HG02571 (cell line): Measurements from ENCODE around the gene TMEM132A.

ENCODE experiments used
- ATAC-seq: cut with Tn5 transposase; IDR thresholded peaks from one replicate; pipeline ENCODE4 v1.9.1; 2021; ENCODE audit warnings: mild to moderate bottlenecking, moderate library complexity; ENCODE audit not compliant: unreplicated experiment

The TMEM132A gene, protein sequence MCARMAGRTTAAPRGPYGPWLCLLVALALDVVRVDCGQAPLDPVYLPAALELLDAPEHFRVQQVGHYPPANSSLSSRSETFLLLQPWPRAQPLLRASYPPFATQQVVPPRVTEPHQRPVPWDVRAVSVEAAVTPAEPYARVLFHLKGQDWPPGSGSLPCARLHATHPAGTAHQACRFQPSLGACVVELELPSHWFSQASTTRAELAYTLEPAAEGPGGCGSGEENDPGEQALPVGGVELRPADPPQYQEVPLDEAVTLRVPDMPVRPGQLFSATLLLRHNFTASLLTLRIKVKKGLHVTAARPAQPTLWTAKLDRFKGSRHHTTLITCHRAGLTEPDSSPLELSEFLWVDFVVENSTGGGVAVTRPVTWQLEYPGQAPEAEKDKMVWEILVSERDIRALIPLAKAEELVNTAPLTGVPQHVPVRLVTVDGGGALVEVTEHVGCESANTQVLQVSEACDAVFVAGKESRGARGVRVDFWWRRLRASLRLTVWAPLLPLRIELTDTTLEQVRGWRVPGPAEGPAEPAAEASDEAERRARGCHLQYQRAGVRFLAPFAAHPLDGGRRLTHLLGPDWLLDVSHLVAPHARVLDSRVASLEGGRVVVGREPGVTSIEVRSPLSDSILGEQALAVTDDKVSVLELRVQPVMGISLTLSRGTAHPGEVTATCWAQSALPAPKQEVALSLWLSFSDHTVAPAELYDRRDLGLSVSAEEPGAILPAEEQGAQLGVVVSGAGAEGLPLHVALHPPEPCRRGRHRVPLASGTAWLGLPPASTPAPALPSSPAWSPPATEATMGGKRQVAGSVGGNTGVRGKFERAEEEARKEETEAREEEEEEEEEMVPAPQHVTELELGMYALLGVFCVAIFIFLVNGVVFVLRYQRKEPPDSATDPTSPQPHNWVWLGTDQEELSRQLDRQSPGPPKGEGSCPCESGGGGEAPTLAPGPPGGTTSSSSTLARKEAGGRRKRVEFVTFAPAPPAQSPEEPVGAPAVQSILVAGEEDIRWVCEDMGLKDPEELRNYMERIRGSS

DNA sequence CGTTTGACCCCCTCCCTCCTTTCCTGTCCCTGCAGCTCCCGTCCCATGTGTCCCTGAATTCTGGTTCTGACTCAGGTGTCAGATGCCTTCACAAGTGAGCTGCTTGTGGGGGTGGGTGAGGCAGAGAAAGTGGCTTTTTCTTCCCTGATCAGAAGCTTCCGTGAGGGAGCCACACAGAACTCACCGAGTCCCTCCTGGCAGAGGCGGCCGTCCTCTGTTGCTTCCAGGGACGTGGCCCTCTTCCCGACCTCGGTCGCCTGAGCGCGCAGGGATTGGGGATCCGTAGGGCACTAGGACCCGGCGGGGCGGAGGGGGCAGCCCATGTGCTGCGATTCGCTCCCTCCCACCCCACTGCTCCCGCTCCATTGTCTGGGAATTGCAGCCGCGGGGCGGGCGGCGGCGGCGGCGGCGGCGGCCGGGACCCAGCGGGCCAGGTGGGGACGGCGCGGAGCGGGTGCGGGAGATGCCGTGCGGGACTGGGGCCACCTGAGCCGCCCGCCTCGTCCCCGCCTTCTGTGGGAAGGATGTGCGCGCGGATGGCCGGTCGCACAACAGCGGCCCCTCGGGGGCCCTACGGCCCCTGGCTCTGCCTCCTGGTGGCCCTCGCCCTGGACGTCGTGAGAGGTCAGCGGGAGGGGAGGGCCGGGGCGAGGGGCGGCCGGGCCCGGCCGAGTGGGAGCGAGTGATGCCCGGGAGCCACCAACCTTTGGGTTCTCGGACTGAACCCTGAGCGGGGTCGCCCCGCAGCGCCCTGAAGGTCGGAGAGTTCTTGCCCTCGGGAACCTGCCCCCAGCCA, at the start of gene TMEM132A:
TSS of gene TMEM132A (plus strand) at position 351 of the 796 bp plus-strand sequence. CDS start at position 525, 174 bp downstream.
- ATAC-seq: no peak

DNA sequence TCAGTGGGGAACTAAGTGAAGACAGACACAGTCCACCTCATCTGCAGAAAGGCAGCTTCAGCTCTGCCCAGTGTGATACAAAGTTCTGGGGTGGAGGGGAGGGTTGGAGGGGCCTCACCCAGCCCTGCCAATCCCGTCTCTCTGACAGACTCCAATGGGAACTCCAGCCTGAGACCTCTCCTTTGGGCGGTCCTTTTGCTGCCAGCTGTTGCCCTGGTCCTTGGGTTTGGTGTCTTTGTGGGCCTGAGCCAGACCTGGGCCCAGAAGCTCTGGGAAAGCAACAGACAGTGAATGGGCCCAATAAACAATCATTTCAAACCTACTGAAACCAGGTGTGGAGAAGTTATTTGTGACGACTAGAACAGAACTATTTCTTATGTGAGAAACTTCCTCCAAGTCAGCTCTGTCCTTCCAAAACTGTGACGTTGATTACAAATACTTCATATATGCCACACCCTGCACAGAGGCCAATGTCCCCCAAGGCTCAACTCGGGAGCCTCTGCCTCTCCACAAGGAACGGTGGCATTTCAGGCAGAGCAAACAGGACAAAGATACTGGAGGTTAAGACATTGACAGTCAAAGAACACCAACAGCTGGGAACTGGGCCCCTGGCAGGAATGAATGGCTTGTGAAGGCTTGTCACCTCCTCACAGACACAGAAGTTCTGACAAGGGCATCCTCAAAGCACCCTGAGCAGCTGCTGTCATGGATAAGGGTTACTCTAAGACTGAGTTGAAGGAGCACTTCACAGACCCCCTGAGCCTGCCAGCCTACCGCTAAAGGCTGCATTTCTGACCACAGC, 48.7 kb upstream of the TMEM132A start:
- ATAC-seq: no peak

DNA sequence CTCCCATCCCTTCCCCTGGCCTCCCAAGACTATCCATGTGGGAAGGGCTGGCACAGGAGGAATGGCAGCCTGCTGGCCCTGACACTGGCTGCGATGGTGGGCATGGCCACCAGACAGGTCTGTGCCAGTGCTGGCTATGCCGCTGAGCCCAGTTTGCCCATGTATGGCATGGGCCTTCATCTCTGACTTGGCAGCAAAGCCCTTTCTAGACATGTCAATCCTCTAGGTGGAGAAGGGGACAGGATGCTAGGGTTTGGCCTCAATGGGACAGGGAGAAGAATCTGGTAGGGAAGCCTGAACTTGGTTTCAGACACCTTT, 48.1 kb upstream of the TMEM132A start:
- no peak for ATAC-seq

DNA sequence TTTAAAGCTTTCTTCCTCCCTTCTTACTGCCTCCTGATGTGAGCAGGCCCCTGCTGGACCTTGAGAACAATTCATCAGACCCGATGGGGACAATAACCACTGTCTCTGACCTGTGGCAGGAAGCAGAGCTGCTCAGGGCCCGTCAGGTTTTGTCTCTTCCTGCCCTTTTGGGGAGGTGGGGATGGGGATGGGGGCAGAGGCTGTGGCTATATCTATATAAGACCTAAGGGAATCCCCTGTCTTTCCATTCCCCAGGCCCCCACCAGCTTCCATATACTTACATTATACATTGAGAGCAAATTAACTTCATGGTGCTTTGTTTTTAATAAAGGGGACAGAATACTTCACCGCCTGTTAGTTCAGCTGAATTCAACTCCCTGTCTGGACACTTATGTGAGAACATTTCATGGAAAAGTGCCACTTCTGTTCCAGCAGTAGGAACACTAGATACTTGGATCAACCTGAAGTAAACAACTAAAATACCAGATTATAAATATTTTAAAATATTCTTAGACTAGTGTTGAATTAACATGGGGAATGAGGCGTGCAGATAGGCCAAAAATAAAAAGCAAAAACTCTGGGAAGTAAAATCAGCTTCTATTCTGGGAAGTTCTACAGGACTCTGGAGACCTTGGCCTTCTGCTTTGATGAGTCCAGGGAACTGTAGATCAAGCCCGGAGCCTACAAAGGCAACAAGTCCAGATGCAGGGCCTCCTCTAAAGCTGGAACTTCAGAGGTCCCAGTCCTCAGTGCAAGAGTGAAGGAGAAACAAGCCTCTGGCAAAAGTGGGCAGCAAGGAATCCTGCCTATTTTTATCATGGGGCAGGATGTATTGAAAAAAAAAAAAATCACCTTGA, 45.8 kb upstream of the TMEM132A start:
- ATAC-seq: no peak

DNA sequence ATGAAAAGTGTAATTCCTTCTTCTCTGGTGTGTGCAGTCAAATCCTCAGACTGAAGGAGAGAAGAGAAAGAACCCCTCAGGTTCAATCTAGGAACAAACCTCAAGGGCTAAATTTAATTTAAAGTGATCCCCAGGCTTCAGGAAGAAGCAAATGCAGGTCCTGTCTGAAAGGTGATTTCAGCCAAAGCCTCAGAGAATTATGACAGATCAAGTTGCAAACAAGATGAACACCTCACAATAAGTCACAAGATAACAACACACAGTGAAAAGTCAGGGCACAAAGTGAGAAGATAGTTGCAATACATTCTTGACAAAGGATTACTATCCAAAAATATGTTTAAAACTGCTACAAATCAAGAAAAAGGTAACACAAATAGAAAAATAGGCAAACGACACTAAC, 45.2 kb upstream of the TMEM132A start:
- no peak for ATAC-seq

DNA sequence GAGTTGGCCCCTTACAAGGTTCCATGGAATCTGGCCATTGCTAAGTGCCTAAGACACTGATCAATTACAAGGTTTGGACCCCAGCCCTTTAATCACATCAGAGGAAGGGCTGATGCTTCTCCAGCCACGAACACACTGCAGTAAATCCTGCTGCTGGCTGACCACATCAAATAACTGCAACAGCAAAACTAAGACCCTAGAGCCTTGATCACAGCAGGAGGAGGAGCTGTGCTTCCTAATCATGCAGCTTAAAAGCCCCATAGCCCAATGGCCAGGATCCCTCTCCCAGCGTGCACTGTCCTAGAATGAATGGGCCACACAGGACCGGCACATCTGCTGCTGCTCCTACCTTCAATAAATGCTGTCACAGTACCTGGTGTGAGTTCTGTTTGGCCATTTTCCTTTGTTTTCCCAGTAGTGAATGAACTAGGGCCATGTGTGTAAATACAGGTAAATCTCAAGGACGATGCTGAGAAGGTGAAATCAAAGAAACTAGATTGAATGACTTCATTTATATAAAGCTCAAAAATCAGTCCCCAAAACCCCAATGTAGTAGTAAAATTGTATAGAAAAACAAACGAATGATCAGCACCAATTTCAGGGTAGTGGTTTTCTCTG, 44.2 kb upstream of the TMEM132A start:
- ATAC-seq: no peak

DNA sequence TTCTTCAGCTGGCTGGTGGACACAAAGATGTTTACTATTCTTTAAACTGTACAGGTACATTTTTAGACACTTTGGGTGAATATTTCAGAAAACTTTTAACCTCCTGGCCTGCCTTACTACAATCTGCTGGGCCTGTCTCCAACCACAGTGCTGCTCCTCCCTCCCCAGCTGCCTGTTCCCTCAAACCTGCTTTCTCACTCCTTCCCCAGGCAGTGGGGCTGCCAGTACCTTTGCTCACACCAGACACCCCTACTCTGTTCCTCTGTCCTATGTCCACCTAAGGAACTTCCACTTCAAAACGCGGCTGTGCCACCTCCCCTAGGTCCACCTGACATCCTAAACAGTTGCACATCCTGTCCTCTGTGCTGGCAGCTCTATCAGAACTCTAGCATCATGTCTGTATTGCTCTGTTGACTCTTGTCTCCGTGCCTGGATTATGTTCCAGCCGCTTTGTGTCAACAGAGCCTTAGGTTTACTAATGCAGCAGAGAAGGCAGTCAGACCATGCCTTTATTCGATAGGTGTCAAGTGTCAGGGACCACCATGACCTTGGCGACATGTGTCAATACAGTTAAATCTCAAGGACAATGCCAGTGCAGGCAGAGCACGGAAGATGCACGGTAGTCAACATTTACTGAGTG, 43.5 kb upstream of the TMEM132A start:
- ATAC-seq: no peak

DNA sequence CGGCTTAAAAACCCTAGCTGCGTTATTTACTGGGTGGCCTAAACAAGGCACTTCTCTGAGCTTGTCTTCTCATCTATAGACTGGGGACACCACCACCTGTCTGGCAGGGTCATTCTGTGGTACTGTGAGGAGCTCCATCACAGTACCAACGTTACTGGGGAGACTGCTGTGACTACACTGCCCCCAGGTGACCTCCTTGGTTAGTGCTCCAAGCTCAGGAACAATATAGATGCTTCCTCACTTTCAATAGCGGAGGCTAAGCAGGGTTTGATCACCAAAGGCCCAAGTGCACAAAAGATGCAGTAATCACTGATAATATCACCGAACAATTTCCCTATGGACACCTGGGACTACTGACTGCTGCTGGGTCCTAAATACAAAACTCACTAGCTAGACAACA, 36.7 kb upstream of the TMEM132A start:
- ATAC-seq: no peak

DNA sequence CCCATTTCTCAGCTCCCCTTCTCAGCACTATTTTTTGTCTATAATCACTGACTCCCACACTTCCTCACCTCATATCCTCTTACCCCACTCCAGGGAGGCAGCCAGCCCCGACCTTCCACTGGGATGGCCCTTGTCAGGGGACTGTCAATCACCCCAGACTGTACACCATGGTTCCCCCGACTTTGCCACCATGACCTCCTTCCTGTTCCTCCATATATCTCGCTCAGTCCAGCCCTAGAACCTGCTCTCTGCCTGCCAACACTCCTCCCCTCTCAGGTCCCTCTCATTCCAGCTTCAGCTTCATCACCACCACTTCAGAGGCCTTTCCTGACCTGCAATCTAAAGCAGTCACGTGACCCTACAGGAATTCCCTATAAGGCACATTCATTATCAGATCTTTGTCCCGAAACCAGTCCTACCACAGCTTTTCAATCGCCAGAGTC, 34.4 kb upstream of the TMEM132A start:
- no peak for ATAC-seq

DNA sequence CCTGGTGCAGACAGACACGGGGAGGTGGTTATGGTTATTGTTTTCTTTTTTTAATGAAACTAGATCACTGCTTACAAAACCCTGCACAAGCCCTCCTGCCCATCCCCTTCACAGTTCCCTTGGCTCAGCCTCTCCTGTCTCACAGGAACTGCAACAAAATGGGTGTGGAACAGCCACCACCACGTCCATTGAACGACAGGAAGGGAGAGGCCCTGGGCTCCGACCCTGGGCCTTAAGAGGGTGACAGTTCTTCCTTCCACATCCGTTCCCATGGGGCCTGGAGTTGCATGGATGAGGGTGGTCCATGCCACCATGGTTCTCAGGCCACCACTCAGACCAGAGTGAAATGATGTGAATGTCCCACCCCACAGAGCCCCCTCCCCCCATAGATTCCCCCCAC, 33.6 kb upstream of the TMEM132A start:
- ATAC-seq: no peak

DNA sequence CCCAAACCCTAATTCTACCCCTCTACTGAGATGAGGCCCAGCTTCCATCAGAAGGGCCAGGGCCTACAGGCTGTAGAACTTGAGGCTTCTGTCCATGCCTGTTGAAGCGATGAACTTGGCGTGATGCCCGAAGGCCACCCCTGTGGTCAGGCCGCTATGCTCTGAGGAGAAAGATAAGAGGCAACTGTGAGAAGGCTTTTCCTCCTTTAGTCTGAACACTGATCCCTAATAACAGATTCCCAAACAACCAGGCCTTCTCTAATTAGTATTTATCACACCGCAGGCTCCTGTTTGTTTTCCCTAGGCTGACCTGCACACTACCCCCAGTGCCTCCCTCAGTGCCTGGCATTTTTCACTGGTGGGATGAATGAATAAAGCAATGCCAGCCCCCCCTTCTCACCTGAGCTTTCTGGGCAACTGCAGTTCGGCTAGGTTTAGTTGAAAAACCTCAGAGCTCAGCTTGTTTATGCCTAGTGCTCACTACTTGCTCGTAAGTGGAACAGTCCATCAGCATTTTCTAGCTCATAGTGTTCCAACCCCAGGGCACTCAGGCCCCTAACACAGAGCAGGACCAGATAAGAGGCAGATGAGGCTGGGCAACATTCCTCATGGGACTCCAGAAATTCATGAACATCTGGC, 33.0 kb upstream of the TMEM132A start:
- no peak for ATAC-seq

DNA sequence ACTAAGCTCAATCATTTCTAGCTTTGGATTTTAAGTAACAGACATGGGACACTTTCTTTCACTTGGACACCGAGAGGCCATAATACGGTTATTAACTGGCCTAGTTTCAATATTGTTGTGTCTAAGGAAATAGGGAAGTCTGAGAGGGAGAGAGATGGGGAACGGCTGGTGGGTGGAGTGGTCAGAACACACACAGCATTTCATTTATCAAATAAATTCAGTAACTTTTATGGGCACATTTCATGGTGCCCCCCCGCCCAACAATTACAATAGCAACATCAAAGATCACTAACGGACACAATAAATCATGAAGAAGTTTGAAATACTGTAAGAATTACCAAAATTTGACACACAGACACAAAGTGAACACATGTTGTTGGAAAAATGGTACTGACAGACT, 28.6 kb upstream of the TMEM132A start:
- no peak for ATAC-seq

DNA sequence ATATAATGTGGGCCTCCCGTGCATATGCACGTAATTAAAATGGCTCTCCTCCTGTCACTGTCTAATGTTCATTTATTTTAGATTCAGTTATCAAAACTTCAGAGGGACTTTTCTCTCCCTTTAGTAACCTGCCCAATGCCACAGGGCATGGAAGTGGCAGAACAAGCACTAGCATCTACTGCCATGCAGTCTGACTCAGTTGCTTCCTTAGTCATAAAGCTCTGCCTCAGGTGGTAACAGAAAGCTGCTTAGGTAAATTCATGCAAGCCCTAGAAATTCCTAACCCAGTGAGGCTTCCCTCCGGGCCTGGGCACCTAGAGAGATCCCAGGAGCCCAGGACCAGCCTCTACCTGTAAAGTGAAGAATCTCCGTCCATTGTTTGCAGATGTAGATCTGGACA, 26.8 kb upstream of the TMEM132A start:
- ATAC-seq: no peak

DNA sequence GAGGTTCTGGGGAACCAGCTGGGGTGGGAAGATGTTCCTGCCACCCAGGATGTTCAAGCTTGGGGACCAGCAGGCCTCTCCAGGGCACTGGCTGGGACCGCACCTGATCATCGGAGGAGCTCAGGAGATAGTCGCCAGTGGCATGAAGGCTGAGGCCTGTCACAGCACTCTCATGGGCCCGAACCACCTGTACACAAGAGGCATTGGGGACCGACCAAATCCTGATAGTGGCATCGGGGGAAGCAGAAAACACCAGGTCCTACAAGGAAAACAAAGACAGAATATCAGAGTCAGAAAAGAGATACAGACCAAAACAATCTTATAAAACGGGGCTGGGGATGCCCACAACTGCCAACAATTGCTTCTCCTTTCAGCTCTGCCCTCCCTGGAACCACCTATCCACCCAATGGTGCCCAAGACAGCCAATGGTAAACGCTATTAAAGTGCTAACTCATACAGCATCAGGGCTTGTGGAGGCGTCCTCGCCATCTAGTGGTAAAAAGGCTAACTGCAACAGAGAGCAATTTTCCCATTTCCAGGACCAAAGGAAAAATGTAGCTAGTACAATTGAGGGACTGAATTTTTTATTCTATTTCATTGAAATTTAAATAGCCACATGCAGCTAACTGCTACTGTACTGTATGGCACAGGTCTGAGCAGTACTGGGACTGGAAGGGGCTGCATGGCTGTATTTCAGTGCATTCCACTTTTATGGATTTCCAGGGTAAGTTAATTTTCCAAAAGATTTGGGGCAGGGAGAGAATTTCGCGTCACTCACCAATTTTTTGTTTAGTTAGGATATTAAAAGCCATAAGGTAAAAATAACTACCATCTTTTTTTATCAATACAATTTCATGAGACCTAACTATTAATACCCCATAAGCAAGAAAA, 25.0 kb upstream of the TMEM132A start:
- ATAC-seq: no peak

DNA sequence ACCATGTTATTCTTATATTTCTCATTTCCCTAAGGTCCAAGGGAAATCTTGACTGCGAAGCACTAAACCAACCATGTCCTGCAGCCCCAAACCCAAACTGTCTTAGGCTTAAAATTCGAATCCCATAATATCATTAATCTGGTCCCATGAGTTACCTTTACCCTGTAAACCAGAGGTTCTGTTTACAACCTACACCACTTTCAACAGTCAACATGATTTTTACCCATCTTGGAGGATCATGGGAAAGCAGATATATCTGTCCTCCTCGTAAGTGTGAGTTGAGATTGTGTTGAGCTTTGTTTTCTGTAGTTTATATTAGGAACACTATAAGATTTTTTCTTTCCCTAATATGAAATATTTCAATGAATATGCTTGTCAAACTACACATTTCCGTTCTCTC, 24.3 kb upstream of the TMEM132A start:
- ATAC-seq: no peak

DNA sequence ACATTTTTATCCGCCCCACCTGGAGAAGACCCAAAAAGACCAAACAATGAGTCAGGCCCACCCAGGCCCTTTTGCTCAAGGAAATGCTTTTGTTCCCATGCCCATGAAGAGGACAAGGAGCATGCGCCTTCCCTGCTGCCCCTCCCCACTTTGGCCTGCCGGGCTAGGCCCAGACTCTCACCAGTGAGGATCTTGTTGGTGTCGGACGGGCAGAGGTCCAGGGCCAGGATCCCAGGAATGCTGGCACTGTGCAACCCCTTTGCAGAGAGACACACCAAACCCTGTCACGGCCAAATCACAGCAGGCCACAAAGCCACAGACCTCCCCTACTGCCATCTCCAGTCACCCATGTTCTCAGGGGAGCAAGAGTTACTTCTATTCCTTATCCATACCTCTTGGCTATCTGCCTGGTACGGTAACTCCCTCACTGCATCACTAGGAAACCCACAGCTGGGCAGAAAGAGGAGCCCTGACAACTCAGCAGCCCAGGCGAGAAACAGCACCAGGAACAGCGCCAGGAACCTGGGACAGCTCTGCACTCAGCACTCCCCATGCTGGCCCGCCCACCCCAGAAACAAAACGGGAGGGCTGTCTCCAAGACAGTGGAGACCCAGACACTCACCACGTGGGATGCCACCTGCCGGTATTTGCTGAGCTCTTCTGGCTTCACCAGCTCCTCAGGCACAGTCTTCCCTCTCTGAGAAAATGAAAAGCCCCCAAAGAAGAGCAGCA, 23.4 kb upstream of the TMEM132A start:
- ATAC-seq: no peak
